HL-60 (cell line): ENCODE results near the gene DHRS2.

ENCODE experiments used
- GABPA ChIP-seq: IDR thresholded peaks from 2 replicates; pipeline ENCODE4 v1.6.1; 2012; ENCODE audit warnings: low read depth
- POLR2AphosphoS5 ChIP-seq: IDR thresholded peaks from 2 replicates; pipeline ENCODE4 v1.6.1; 2012; ENCODE audit warnings: low read depth
- REST ChIP-seq: IDR thresholded peaks from 2 replicates; pipeline ENCODE4 v1.6.1; 2012; ENCODE audit warnings: low read depth; ENCODE audit not compliant: insufficient replicate concordance
- SPI1 ChIP-seq: IDR thresholded peaks from 2 replicates; pipeline ENCODE4 v1.6.1; 2012; ENCODE audit warnings: low read depth, mild to moderate bottlenecking, borderline replicate concordance
- TF ChIP-seq, protein P1 (sequence below): IDR thresholded peaks from one replicate; pipeline ENCODE4 v1.5.1; 2011; ENCODE audit warnings: low read length, control low read depth, inconsistent platforms; ENCODE audit not compliant: insufficient read depth

DNA sequence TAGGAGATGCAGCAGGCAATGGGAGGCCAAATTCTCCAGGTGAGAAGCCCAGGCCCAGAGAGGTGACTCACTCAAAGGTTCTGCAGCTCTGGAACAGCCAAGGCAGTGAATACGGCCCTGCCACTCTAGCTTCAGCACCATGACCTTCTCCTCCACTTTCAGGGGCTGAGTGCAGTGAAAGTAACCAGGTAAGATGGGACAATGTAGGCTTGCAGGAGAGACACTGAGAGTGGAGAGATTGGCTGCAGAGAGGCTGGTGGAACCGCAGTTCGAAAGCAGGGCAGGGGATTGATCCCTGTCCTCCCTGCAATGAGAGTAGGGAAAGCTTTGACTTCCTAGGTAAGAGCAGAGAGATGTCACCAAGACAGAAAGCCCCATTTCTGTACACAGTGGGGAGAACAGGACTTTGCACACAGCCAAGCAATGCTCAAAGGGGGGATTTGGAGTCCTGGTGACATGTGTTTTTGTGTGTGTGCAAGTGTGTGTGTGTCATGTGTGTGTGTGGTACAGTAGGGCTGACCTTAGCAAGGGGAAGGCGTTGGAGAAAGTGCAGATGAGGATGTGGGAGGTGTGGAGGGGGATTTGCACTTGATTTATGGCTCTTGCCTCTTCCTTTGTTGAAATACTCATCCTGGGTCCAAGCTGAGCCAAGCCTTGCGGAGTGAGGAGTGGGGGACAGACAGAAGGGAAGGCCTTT lies 12.7 kb downstream of the DHRS2 start:
- TF ChIP-seq, protein P1, sequence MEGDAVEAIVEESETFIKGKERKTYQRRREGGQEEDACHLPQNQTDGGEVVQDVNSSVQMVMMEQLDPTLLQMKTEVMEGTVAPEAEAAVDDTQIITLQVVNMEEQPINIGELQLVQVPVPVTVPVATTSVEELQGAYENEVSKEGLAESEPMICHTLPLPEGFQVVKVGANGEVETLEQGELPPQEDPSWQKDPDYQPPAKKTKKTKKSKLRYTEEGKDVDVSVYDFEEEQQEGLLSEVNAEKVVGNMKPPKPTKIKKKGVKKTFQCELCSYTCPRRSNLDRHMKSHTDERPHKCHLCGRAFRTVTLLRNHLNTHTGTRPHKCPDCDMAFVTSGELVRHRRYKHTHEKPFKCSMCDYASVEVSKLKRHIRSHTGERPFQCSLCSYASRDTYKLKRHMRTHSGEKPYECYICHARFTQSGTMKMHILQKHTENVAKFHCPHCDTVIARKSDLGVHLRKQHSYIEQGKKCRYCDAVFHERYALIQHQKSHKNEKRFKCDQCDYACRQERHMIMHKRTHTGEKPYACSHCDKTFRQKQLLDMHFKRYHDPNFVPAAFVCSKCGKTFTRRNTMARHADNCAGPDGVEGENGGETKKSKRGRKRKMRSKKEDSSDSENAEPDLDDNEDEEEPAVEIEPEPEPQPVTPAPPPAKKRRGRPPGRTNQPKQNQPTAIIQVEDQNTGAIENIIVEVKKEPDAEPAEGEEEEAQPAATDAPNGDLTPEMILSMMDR, result no peak
- TF ChIP-seq POLR2AphosphoS5 (no peak), REST (no peak), GABPA (no peak), SPI1 (no peak)
